ENCODE results near the gene RNF187.

RNF187 gene

GRCh38 chr1:228487336-228488124, at the start of gene RNF187:
TSS of gene RNF187 (plus strand) at chr1:228487382.
- no peaks in the 10 kb centered on the region for H3K27me3 Mint-ChIP-seq
- DNase-seq (ENCODE audit: low spot score in 2 of 2) (no peak), ATAC-seq (replicated peaks; ENCODE audit: extremely low read depth, poor library complexity, severe bottlenecking) (peak; percentile 61)
- peak within 1 kb of the TSS; percentile 99 for H3K27ac Mint-ChIP-seq (ENCODE audit: low read depth)
- peaks cover 31% of the 10 kb centered on the region for H3K36me3 Mint-ChIP-seq (ENCODE audit: insufficient read depth)
- peaks cover 30% of the 10 kb centered on the region for H3K4me1 Mint-ChIP-seq
- H3K4me3 Mint-ChIP-seq = peak within 1 kb of the TSS; percentile 98
- no peaks in the 10 kb centered on the region for H3K9me3 Mint-ChIP-seq

- ATAC-seq (replicated peaks; ENCODE audit: extremely low read depth, poor library complexity, severe bottlenecking) (no peak), DNase-seq (ENCODE audit: low spot score in 2 of 2) (no peak)
- H3K9me3 Mint-ChIP-seq = no peaks in the 10 kb centered on the region
- H3K27me3 Mint-ChIP-seq = peaks cover 89% of the 10 kb centered on the region
- H3K4me3 Mint-ChIP-seq = no peak overlapping the region
- H3K36me3 Mint-ChIP-seq (ENCODE audit: insufficient read depth) = peaks cover 2% of the 10 kb centered on the region
- H3K4me1 Mint-ChIP-seq = no peaks in the 10 kb centered on the region
- H3K27ac Mint-ChIP-seq (ENCODE audit: low read depth) = no peak overlapping the region
These were observed 49.7 kb upstream of the RNF187 start for GRCh38 chr1:228437424-228437962.

DNA sequence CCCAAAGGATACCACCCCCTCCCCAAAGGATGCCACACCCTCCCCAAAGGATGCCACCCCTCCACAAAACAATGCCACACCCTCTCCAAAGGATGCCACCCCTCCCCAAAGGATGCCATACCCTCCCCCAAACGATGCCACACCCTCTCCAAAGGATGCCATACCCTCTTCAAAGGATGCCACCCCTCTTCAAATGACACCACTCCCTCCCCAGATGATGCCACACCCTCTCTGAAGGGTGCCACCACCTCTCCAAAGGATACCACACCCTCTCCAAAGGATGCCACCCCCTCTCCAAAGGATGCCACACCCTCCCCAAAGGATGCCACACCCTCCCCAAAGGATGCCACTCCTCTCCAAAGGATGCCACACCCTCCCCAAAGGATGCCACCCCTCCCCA, 48.9 kb upstream of the RNF187 start:
- H3K27me3 Mint-ChIP-seq = peaks cover 89% of the 10 kb centered on the region
- H3K4me3 Mint-ChIP-seq = no peak overlapping the region
- peaks cover 2% of the 10 kb centered on the region for H3K36me3 Mint-ChIP-seq (ENCODE audit: insufficient read depth)
- ATAC-seq (replicated peaks; ENCODE audit: extremely low read depth, poor library complexity, severe bottlenecking) (no peak), DNase-seq (ENCODE audit: low spot score in 2 of 2) (no peak)
- no peak overlapping the region for H3K27ac Mint-ChIP-seq (ENCODE audit: low read depth)
- no peaks in the 10 kb centered on the region for H3K9me3 Mint-ChIP-seq
- H3K4me1 Mint-ChIP-seq = no peaks in the 10 kb centered on the region

GRCh38 chr1:228440761-228441500, 46.3 kb upstream of the RNF187 start:
- Mint-ChIP-seq H3K36me3 (ENCODE audit: insufficient read depth) (peaks cover 1% of the 10 kb centered on the region), H3K27me3 (peaks cover 92% of the 10 kb centered on the region), H3K4me1 (peaks cover 11% of the 10 kb centered on the region), H3K9me3 (no peaks in the 10 kb centered on the region), H3K4me3 (no peak overlapping the region), H3K27ac (ENCODE audit: low read depth) (no peak overlapping the region)
- ATAC-seq (replicated peaks; ENCODE audit: extremely low read depth, poor library complexity, severe bottlenecking) (no peak), DNase-seq (ENCODE audit: low spot score in 2 of 2) (no peak)

DNA sequence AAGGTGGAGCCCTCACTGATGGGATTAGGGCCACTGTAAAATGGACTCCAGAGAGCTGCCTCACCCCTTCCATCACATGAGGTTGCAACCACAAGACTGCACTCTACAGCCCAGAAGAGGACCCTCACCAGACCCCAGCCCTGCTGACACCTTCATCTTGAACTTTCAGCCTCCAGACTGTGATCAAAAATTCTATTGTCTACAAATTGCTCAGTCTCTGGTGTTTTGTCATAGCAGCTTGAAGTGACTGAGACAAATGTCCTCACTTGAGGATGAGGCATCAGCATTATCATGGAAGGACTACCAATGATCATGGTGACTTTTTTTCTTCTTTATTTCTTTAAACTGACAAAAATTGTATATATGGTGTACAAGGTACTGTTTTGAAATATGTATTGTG, 43.8 kb upstream of the RNF187 start:
- ATAC-seq (replicated peaks; ENCODE audit: extremely low read depth, poor library complexity, severe bottlenecking) = no peak
- Mint-ChIP-seq H3K27ac (ENCODE audit: low read depth) (no peak overlapping the region), H3K9me3 (no peaks in the 10 kb centered on the region), H3K4me1 (peaks cover 22% of the 10 kb centered on the region), H3K4me3 (no peak overlapping the region), H3K27me3 (peaks cover 98% of the 10 kb centered on the region), H3K36me3 (ENCODE audit: insufficient read depth) (peaks cover 1% of the 10 kb centered on the region)
- no peak for DNase-seq (ENCODE audit: low spot score in 2 of 2)

- no peak overlapping the region for H3K27ac Mint-ChIP-seq (ENCODE audit: low read depth)
- H3K4me1 Mint-ChIP-seq = peaks cover 22% of the 10 kb centered on the region
- peaks cover 77% of the 10 kb centered on the region for H3K27me3 Mint-ChIP-seq
These were observed 41.7 kb upstream of the RNF187 start for GRCh38 chr1:228445490-228445842.

GRCh38 chr1:228445843-228446650, 41.1 kb upstream of the RNF187 start:
- peak; percentile 49 for ATAC-seq (replicated peaks; ENCODE audit: extremely low read depth, poor library complexity, severe bottlenecking)
- Mint-ChIP-seq H3K4me1 (peaks cover 22% of the 10 kb centered on the region), H3K9me3 (no peaks in the 10 kb centered on the region), H3K36me3 (ENCODE audit: insufficient read depth) (peaks cover 1% of the 10 kb centered on the region), H3K4me3 (peak overlapping the region; percentile 72), H3K27ac (ENCODE audit: low read depth) (no peak overlapping the region), H3K27me3 (peaks cover 71% of the 10 kb centered on the region)
- no peak for DNase-seq (ENCODE audit: low spot score in 2 of 2)

More at GRCh38 chr1:228445490-228445842, 41.7 kb upstream of the RNF187 start:
- no peak for ATAC-seq (replicated peaks; ENCODE audit: extremely low read depth, poor library complexity, severe bottlenecking)
- peaks cover 1% of the 10 kb centered on the region for H3K36me3 Mint-ChIP-seq (ENCODE audit: insufficient read depth)
- peak overlapping the region; percentile 72 for H3K4me3 Mint-ChIP-seq
- no peaks in the 10 kb centered on the region for H3K9me3 Mint-ChIP-seq
- no peak for DNase-seq (ENCODE audit: low spot score in 2 of 2)

- H3K27ac Mint-ChIP-seq (ENCODE audit: low read depth) = no peak overlapping the region
- peaks cover 22% of the 10 kb centered on the region for H3K4me1 Mint-ChIP-seq
- H3K9me3 Mint-ChIP-seq = no peaks in the 10 kb centered on the region
- peak overlapping the region; percentile 72 for H3K4me3 Mint-ChIP-seq
- ATAC-seq (replicated peaks; ENCODE audit: extremely low read depth, poor library complexity, severe bottlenecking) (no peak), DNase-seq (ENCODE audit: low spot score in 2 of 2) (no peak)
- peaks cover 63% of the 10 kb centered on the region for H3K27me3 Mint-ChIP-seq
- H3K36me3 Mint-ChIP-seq (ENCODE audit: insufficient read depth) = peaks cover 1% of the 10 kb centered on the region
These were observed 40.3 kb upstream of the RNF187 start for GRCh38 chr1:228446852-228447251.

DNA sequence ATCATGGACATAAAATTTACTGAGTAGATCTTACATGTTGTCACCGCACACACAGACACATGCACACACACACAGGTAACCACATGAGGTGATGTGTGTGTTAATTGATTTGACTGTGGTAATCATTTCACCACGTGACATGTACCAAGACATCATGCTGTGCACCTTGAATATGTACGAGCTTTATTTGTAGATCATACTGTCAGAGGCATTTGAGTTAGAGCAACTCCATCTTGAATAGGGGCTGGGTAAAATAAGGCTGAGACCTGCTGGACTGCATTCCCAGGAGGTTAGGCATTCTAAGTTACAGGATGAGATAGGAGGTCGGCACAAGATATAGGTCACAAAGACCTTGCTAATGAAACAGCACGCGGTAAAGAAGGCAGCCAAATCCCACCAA, 38.8 kb upstream of the RNF187 start:
- ATAC-seq (replicated peaks; ENCODE audit: extremely low read depth, poor library complexity, severe bottlenecking) = no peak
- peaks cover 27% of the 10 kb centered on the region for H3K4me1 Mint-ChIP-seq
- no peak overlapping the region for H3K27ac Mint-ChIP-seq (ENCODE audit: low read depth)
- H3K4me3 Mint-ChIP-seq = no peak overlapping the region
- H3K9me3 Mint-ChIP-seq = no peaks in the 10 kb centered on the region
- H3K36me3 Mint-ChIP-seq (ENCODE audit: insufficient read depth) = peaks cover 3% of the 10 kb centered on the region
- no peak for DNase-seq (ENCODE audit: low spot score in 2 of 2)
- H3K27me3 Mint-ChIP-seq = peaks cover 48% of the 10 kb centered on the region

DNA sequence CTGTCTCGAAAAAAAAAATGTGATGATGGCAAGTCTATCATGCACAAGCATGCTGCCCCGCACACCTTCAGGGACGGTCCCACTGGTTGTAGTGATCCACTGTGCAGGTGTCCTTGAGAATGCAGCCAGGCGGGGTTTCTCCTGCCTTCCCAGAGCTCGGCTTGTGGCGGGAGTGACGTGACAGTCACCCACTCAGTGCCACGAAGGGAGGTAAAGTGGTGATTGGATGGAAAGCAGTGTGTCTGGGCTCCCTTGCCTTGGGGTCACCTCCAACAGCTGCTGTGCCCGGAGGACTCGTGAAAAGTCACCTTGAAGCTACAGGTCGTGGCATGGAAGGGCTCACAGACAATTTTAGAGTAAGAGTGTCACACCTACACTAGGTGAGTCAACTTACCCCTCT, 37.0 kb upstream of the RNF187 start:
- Mint-ChIP-seq H3K27ac (ENCODE audit: low read depth) (no peak overlapping the region), H3K4me1 (peaks cover 23% of the 10 kb centered on the region), H3K9me3 (no peaks in the 10 kb centered on the region), H3K36me3 (ENCODE audit: insufficient read depth) (peaks cover 3% of the 10 kb centered on the region), H3K27me3 (peaks cover 30% of the 10 kb centered on the region), H3K4me3 (no peak overlapping the region)
- no peak for ATAC-seq (replicated peaks; ENCODE audit: extremely low read depth, poor library complexity, severe bottlenecking)
- no peak for DNase-seq (ENCODE audit: low spot score in 2 of 2)

DNA sequence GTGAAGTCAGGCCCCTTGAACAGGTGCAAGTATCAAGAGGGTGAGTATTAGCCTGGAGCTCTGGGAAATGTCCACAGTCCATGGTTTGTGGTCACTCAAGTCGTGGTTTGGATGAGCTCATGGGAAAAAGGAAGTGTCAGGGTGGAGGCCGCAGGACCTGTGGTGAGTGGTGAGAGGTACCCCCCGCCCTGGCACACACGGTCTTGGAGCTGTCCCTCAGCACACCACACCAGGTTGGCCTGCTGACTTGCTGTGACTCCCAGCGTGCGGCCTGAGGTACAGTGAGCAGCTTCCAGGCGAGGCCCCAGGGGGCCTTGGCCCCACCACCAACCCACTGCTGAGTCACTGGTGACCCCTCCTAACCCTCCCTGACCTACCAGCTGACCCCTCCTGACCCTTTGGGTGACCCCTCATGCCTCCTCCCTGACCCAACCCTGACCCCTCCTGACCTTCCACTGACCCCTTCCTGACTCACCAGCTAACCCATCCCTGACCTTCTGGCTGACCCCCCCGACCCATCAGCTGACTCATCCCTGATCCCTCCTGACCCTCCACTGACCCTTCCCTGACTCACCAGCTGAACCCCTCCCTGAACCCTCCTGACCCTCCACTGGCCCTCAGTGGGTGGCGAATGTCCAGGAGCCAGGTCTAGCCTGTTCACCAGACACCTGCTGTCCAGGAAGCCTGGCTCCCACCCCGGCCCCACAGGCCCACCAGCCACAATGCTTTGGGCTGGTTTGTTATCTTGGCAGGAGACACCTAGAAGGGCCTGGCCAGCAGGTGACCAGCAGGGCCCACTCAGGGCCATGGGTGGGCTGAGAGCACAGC, 34.8 kb upstream of the RNF187 start:
- H3K4me3 Mint-ChIP-seq = no peak overlapping the region
- H3K36me3 Mint-ChIP-seq (ENCODE audit: insufficient read depth) = peaks cover 4% of the 10 kb centered on the region
- no peaks in the 10 kb centered on the region for H3K9me3 Mint-ChIP-seq
- H3K27ac Mint-ChIP-seq (ENCODE audit: low read depth) = no peak overlapping the region
- DNase-seq (ENCODE audit: low spot score in 2 of 2) (no peak), ATAC-seq (replicated peaks; ENCODE audit: extremely low read depth, poor library complexity, severe bottlenecking) (no peak)
- H3K27me3 Mint-ChIP-seq = peaks cover 7% of the 10 kb centered on the region
- peaks cover 18% of the 10 kb centered on the region for H3K4me1 Mint-ChIP-seq
